Bronchial epithelial cell (primary cell): ENCODE measurements around the gene CACNG5. TPM values are rescaled to one million over a fixed set of nuclear protein-coding genes. Genes with fewer than 3 reads are reported as not detected.

Experiments used
- DNase-seq: peaks from one replicate; pipeline ENCODE4 v3.0.0-alpha.2; 2010; ENCODE audit warnings: low read depth
- FAIRE-seq: peaks from 2 replicates; lab custom pipeline; 2011; peaks lifted over from hg19 to GRCh38; lab: Jason Lieb, UNC
- H3K27me3 ChIP-seq: 2 replicates; pipeline ENCODE4 v1.5.1; 2011; ENCODE audit warnings: low read length; ENCODE audit not compliant: control insufficient read depth, insufficient read depth
- H3K36me3 ChIP-seq: 2 replicates; pipeline ENCODE4 v1.5.1; 2011; ENCODE audit warnings: low read length; ENCODE audit not compliant: control insufficient read depth, insufficient read depth
- H3K4me3 ChIP-seq: 2 replicates; pipeline ENCODE4 v1.5.1; 2011; ENCODE audit warnings: mild to moderate bottlenecking, low read depth, low read length, control low read depth
- CTCF ChIP-seq: IDR thresholded peaks from 2 replicates; pipeline ENCODE4 v1.5.1; 2011; ENCODE audit warnings: mild to moderate bottlenecking, moderate library complexity, low read length, control low read depth, inconsistent platforms; ENCODE audit not compliant: insufficient read depth, severe bottlenecking
- total RNA-seq: library from RNA; depleted of rRNA; stranded (reverse); fragments of >200 nt; gene quantifications from 2 replicates; pipeline ENCODE4 v1.2.1, GENCODE V29; 2014

The CACNG5 gene
- total RNA-seq, 1 donor from 2014 or later: not detected

DNA sequence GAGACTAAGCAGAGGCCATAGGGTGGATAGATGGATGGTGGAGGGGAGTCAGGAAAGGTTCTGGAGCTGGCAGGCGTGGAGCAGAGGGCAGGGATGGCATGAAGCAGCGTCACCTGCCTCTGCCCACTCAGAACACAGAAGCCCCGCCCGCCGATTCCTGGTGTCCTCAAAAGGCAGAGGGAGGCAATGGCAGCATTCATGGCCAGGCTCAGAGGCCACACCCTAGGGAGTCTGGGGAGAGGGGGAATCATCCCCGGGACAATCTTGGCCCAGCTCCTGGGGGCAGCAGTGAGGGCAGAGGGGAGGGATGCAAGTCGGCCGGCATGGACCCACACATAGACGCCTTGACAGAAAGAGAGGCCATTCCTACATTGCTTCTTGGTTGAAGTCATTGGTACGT, 68.9 kb downstream of the CACNG5 start:
- FAIRE-seq: no peak
- no peak for DNase-seq
- no peaks in the 10 kb centered on the region for H3K27me3 ChIP-seq
- no peak overlapping the region for H3K4me3 ChIP-seq
- no peaks in the 10 kb centered on the region for H3K36me3 ChIP-seq
- no peak for TF ChIP-seq CTCF

GRCh38 chr17:66904760-66905624, 70.1 kb downstream of the CACNG5 start:
- peak; percentile 7 for FAIRE-seq
- Histone ChIP-seq H3K4me3 (no peak overlapping the region), H3K27me3 (no peaks in the 10 kb centered on the region), H3K36me3 (no peaks in the 10 kb centered on the region)
- TF ChIP-seq CTCF: no peak
- DNase-seq: peak; percentile 88

GRCh38 chr17:66906321-66907278, 71.7 kb downstream of the CACNG5 start:
- no peaks in the 10 kb centered on the region for H3K27me3 ChIP-seq
- FAIRE-seq (peak; percentile 13), DNase-seq (peak; percentile 70)
- no peak overlapping the region for H3K4me3 ChIP-seq
- peak; percentile 91 for TF ChIP-seq CTCF
- H3K36me3 ChIP-seq: no peaks in the 10 kb centered on the region

DNA sequence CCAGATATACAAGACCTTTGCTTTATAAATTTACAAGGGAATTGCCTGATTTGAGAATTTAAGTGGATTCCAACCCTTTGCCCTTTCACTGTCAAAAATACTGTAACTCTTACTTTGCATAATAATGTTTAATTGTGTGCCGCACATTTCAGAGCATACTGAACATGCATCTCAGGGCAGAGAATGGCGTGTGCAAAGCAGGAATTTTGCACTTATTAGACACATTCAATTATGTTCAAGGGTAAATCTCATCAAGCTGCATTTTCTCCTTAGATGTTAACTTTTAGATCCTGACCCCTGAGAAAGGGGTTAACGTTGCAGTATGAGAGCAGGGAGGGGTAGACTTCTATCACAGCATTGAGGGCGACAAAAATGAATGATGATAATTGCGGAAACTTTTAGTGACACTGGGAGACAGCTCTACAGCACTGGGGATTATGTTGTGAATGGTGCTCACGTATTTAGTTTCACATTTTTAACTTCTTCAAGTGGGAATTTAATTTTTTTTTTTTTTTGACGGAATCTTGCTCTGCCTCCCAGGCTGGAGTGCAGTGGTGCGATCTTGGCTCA, 75.0 kb downstream of the CACNG5 start:
- no peak for DNase-seq
- Histone ChIP-seq H3K27me3 (no peaks in the 10 kb centered on the region), H3K36me3 (no peaks in the 10 kb centered on the region), H3K4me3 (no peak overlapping the region)
- TF ChIP-seq CTCF: no peak
- no peak for FAIRE-seq

DNA sequence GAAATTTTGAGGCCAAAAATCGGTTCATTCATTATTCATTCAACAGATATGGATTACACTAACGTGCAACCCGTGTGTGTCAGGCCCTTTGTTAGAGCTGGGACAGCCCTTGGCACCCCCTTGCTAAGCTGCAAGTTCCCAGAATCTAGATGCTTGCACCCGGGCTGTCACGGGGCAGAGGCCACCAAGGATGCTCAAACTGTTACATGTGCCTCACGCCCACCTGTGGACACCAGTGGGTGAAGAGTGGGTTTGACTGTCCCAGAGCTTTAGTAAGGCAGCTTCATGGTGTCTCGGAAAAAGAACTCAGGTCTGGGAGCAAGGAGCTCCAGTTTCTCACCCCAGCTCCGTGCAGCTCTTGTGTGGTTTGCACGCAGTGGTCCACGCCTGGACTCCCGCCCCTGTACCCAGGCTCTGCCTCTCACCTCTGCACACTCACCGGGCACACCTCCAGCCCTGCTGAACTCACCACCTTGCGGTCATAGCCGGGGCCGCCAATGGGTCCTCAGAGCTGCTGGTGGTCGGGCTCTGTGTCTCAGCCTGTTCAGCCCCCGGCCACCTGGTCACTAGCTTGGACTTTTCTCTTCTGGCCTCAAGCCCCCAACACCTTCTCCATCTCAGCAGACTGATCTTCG, 75.9 kb downstream of the CACNG5 start:
- TF ChIP-seq CTCF: no peak
- H3K27me3 ChIP-seq: no peaks in the 10 kb centered on the region
- no peaks in the 10 kb centered on the region for H3K36me3 ChIP-seq
- no peak overlapping the region for H3K4me3 ChIP-seq
- FAIRE-seq (no peak), DNase-seq (no peak)
